Activated CD8-positive, alpha-beta memory T cell treated with anti-CD3 and anti-CD28 coated beads, Interleukin-2, amount 10 ng/mL, durations not matched to agents 7 days and 5 days (primary cell): ENCODE measurements around the gene FCSK. TPM values are rescaled to one million over a fixed set of nuclear protein-coding genes. Genes with fewer than 3 reads are reported as not detected.
"Not testable (repeated sequence)": the region's sequence is repeated elsewhere in the genome, so short reads cannot be mapped to it uniquely, and the experiment has no call there.

Experiments
- ATAC-seq: fragments of 150-1000 bp; cut with Tn5 transposase; one replicate; pipeline ENCODE4 v1.10.0; 2021; ENCODE audit warnings: moderate library complexity
- CTCF ChIA-PET: fragments of 350-600 bp; sonication (Branson Sonifier 250); formaldehyde crosslinking; loops from one replicate; lab custom pipeline; 2021; ENCODE audit warnings: antibody characterized with exemption; lab: Charles Lee
- DNase-seq: peaks from one replicate; pipeline ENCODE4 v3.0.0-alpha.2; 2020
- H3K27ac Mint-ChIP-seq: one replicate; pipeline ENCODE4 v1.8.0; 2021; ENCODE audit warnings: mild to moderate bottlenecking, mixed read lengths
- H3K27me3 Mint-ChIP-seq: one replicate; pipeline ENCODE4 v1.8.0; 2021; ENCODE audit warnings: mixed read lengths
- H3K36me3 Mint-ChIP-seq: one replicate; pipeline ENCODE4 v1.8.0; 2021; ENCODE audit warnings: mild to moderate bottlenecking, mixed read lengths
- H3K4me1 Mint-ChIP-seq: one replicate; pipeline ENCODE4 v1.8.0; 2021; ENCODE audit warnings: mixed read lengths
- H3K4me3 Mint-ChIP-seq: one replicate; pipeline ENCODE4 v1.8.0; 2021; ENCODE audit warnings: mild to moderate bottlenecking, moderate library complexity, mixed read lengths
- H3K9me3 Mint-ChIP-seq: one replicate; pipeline ENCODE4 v1.8.0; 2022; ENCODE audit warnings: low read depth, mixed read lengths
- total RNA-seq, 2 experiments: library from RNA; stranded (reverse); gene quantifications; one replicate each; pipeline ENCODE4 v1.2.3, GENCODE V29; 2021

The FCSK gene
- total RNA-seq, 2 experiments from 2014 or later, result 17.8 to 20.9 TPM

- Mint-ChIP-seq H3K9me3 (no peaks in the 10 kb centered on the region), H3K27me3 (no peaks in the 10 kb centered on the region), H3K4me3 (peak overlapping the region; percentile 96), H3K36me3 (peaks cover 47% of the 10 kb centered on the region), H3K4me1 (peaks cover 46% of the 10 kb centered on the region), H3K27ac (peak overlapping the region; percentile 97)
- DNase-seq (peak; percentile 53), ATAC-seq (no peak)
- CTCF ChIA-PET, result interaction anchor here (1.6 kb wide), 1 partner anchor 14 kb away, joined by 9 read pairs; no protein-coding TSS in a partner anchor
Observed at GRCh38 chr16:70522216-70523075, 68.1 kb downstream of the FCSK start.

DNA sequence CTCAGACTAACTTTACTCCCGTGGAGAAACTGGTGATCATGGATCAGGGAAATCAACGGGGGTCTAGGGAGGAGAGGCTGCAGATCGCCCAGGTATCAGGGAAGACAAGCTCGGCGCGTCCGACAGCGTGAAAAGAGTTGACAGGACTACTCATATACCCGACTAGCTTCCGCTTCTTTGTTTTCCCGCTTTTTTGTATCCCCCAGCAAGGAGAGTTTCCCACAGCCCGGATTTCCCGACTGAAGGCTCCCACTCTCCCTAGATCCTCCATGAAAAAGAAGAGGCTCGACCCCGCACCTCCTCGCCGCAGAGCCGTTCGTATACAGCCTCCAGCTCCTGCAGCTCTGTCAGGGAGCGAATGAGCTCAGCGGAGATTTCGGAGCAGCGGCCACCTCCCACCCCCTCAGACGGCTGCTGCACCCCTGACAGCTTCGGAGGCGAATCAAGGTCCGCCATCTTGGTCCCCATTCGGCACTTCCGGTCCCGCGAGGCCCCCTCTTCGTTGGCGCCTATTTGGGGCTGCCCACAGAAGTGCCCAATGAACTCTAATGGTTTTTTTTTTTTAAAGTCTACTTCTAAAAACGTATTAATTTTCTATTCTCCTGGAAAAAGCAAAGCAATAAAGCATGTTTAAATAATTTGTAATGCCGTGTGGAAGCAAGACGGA is 68.8 kb downstream of the FCSK start, which contains the start of gene COG4:
COG4 (minus strand) TSS at position 479 of the 667 bp plus-strand sequence; CDS start at position 468, 11 bp downstream.
- Mint-ChIP-seq H3K27ac (peak within 1 kb of the TSS; percentile 97), H3K9me3 (no peaks in the 10 kb centered on the region), H3K4me1 (peaks cover 49% of the 10 kb centered on the region), H3K27me3 (no peaks in the 10 kb centered on the region), H3K36me3 (peaks cover 43% of the 10 kb centered on the region), H3K4me3 (peak within 1 kb of the TSS; percentile 96)
- DNase-seq (peak; percentile 95), ATAC-seq (peak; percentile 74)
- CTCF ChIA-PET, result interaction anchor here (1.6 to 2.6 kb wide), 2 partner anchors 14 to 143 kb away, joined by 9 to 12 read pairs; no protein-coding TSS in a partner anchor

GRCh38 chr16:70523743-70524398 is 69.5 kb downstream of the FCSK start, which contains the start of gene SF3B3:
SF3B3 (plus strand) TSS chr16:70523816; CDS start chr16:70526657, 2,841 bp downstream.
- Mint-ChIP-seq H3K36me3 (peaks cover 48% of the 10 kb centered on the region), H3K27me3 (no peaks in the 10 kb centered on the region), H3K4me3 (peak within 1 kb of the TSS; percentile 96), H3K9me3 (no peaks in the 10 kb centered on the region), H3K27ac (peak within 1 kb of the TSS; percentile 97), H3K4me1 (peaks cover 55% of the 10 kb centered on the region)
- CTCF ChIA-PET, result interaction anchor here (0.8 to 2.6 kb wide), 6 partner anchors 10 to 235 kb away, joined by 3 to 12 read pairs (median 7); partner anchors contain the start of gene AARS1
- ATAC-seq, result peak; percentile 56
- DNase-seq, result peak; percentile 83

DNA sequence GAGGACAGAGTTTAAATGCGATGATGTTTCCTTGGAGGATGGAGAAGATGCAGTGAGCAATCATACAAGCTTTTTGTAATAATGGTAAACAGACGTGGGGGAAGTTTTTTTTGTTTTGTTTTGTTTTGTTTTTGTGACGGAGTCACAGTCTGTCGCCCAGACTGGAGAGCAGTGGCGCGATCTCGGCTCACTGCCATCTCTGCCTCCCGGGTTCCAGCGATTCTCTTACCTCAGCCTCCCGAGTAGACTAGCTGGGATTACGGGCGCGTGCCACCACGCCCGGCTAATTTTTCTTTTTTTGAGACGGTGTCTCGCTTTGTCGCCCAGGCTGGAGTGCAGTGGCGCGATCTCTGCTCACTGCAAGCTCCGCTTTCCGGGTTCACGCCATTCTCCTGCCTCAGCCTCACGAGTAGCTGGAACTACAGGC is 70.0 kb downstream of the FCSK start:
- not testable (repeated sequence) for H3K27me3 Mint-ChIP-seq, ATAC-seq, H3K9me3 Mint-ChIP-seq
- Mint-ChIP-seq H3K27ac (peak overlapping the region; percentile 97), H3K4me1 (peaks cover 59% of the 10 kb centered on the region), H3K4me3 (peak overlapping the region; percentile 96), H3K36me3 (peaks cover 54% of the 10 kb centered on the region)
- CTCF ChIA-PET, result interaction anchor here (0.7 to 2.6 kb wide), 10 partner anchors 10 to 272 kb away, joined by 3 to 16 read pairs (median 4); partner anchors contain the start of genes AARS1 and EXOSC6
- peak; percentile 48 for DNase-seq

- no peaks in the 10 kb centered on the region for H3K9me3 Mint-ChIP-seq
- CTCF ChIA-PET, result interaction anchor here (1.1 to 2.4 kb wide), 2 partner anchors 18 to 212 kb away, joined by 3 to 16 read pairs; no protein-coding TSS in a partner anchor
- peaks cover 48% of the 10 kb centered on the region for H3K4me1 Mint-ChIP-seq
- no peaks in the 10 kb centered on the region for H3K27me3 Mint-ChIP-seq
- peak overlapping the region; percentile 88 for H3K27ac Mint-ChIP-seq
- no peak for DNase-seq
- peaks cover 53% of the 10 kb centered on the region for H3K36me3 Mint-ChIP-seq
- no peak for ATAC-seq
- peak overlapping the region; percentile 96 for H3K4me3 Mint-ChIP-seq
Observed at GRCh38 chr16:70526403-70526802, 72.0 kb downstream of the FCSK start.

DNA sequence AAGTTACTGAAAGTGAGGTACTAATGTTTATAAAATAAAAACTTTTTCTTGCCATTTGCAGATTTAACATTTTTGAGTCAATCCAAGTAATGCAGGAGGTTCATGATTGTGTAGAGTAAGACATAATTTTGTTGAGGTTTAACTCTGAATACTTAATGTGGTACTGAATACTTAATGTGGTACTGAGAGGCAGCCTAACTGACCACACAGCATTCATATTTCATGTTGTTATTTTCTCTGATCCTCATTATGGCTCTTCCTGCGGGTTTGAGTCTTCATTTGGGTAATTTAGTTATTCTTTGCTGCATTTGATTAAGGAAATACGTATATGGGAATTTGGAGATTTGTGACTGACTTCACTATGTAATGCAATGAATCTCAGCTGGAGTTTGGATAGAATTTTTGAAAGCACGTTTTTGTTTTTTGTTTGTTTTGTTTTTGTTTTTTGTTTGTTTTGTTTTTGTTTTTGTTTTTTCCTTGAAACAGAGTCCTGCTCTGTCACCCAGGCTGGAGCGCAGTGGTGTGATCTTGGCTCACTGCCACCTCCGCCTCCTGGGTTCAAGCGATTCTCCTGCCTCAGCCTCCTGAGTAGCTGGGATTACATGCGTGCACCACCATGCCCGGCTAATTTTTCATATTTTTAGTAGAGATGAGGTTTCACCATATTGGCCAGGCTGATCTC is 73.1 kb downstream of the FCSK start:
- Mint-ChIP-seq H3K27me3 (no peaks in the 10 kb centered on the region), H3K4me3 (peak overlapping the region; percentile 96), H3K9me3 (no peaks in the 10 kb centered on the region), H3K4me1 (peaks cover 47% of the 10 kb centered on the region), H3K27ac (peak overlapping the region; percentile 88), H3K36me3 (peaks cover 60% of the 10 kb centered on the region)
- ATAC-seq (no peak), DNase-seq (no peak)
- CTCF ChIA-PET, result interaction anchor here (0.7 to 1.8 kb wide), 5 partner anchors 7 to 244 kb away, joined by 3 to 6 read pairs (median 4); no protein-coding TSS in a partner anchor

- Mint-ChIP-seq H3K9me3 (no peaks in the 10 kb centered on the region), H3K27me3 (no peaks in the 10 kb centered on the region), H3K4me3 (peak overlapping the region; percentile 18), H3K4me1 (peaks cover 57% of the 10 kb centered on the region), H3K36me3 (peaks cover 71% of the 10 kb centered on the region), H3K27ac (peak overlapping the region; percentile 50)
- no peak for ATAC-seq
- CTCF ChIA-PET, result interaction anchor here (1.4 to 1.8 kb wide), 2 partner anchors 9 to 20 kb away, joined by 6 to 7 read pairs; no protein-coding TSS in a partner anchor
- DNase-seq, result no peak
Observed at GRCh38 chr16:70529051-70529777, 74.8 kb downstream of the FCSK start.

Other genes with a start within 250 kb of the FCSK start
- gene EXOSC6, start 202.7 kb upstream of the FCSK start, total RNA-seq, result 10 to 100 TPM; 32.2 to 33.5 TPM
- gene AARS1, start 165.1 kb upstream of the FCSK start, total RNA-seq, result 100 to 1,000 TPM; 117 to 147 TPM
- gene DDX19B, start 155.4 kb upstream of the FCSK start, total RNA-seq, result 10 to 100 TPM; 32.9 to 34.8 TPM
- 10 to 100 TPM; 33.9 to 46.0 TPM for gene DDX19A, start 107.7 kb upstream of the FCSK start, total RNA-seq
- 10 to 100 TPM; 23.6 to 34.2 TPM for gene ST3GAL2, start 15.5 kb upstream of the FCSK start, total RNA-seq
- 10 to 100 TPM; 67.3 to 72.5 TPM for gene COG4, start 69.0 kb downstream of the FCSK start, total RNA-seq
- 100 to 1,000 TPM; 407 to 541 TPM for gene SF3B3, start 69.2 kb downstream of the FCSK start, total RNA-seq
- gene IL34, start 192.0 kb downstream of the FCSK start, total RNA-seq, result not detected
- 1 to 10 TPM; 1.4 to 1.7 TPM for gene MTSS2, start 231.5 kb downstream of the FCSK start, total RNA-seq